D721Med (cell line): ENCODE results near the gene COBL.

Experiments used
- DNase-seq: peaks from one replicate; pipeline ENCODE4 v3.0.0; 2011; ENCODE audit warnings: low spot score; ENCODE audit not compliant: insufficient read length
- FAIRE-seq: peaks from 2 replicates; lab custom pipeline; 2011; peaks lifted over from hg19 to GRCh38; lab: Jason Lieb, UNC
- CTCF ChIP-seq: IDR thresholded peaks from 2 replicates; pipeline ENCODE4 v1.5.1; 2012; ENCODE audit warnings: mild to moderate bottlenecking, control low read depth; ENCODE audit not compliant: insufficient read depth; ENCODE audit errors: missing control alignments

COBL gene

DNA sequence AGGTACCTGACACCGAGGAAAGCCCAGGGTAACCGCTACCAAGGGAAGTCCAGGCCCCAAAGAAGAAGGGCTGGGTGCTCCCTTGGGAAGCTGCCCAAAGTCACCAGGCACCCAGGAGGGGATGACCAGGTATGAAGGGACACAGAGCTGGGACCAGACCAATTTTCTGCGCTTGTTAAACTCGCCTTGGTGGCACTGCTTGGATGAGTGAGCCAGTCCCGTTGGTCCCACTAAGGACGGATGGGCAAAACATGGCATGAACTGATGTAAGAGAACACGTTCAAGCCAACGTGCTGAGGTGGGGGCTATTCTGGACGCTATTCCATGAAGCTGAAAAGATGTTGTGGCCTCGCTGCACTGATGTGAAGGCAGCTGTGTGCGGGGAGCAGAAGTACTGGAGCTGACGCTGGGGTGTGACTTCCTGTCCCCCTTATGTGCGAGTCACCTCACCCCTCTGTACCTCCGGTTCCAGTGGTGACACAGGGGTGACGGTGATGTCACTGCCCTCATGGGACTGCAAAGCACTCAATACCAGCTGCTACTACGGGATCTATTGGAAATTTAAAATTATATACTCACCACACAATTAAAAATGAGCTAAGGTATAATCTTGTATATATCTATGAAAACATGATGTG, 73.6 kb downstream of the COBL start:
- TF ChIP-seq CTCF: no peak
- FAIRE-seq: no peak
- DNase-seq: no peak

- no peak for FAIRE-seq
- no peak for DNase-seq
- TF ChIP-seq CTCF: no peak
Observed at GRCh38 chr7:51242007-51242691, 74.5 kb downstream of the COBL start.

GRCh38 chr7:51240868-51241267, 75.7 kb downstream of the COBL start:
- TF ChIP-seq CTCF: no peak
- no peak for FAIRE-seq

DNA sequence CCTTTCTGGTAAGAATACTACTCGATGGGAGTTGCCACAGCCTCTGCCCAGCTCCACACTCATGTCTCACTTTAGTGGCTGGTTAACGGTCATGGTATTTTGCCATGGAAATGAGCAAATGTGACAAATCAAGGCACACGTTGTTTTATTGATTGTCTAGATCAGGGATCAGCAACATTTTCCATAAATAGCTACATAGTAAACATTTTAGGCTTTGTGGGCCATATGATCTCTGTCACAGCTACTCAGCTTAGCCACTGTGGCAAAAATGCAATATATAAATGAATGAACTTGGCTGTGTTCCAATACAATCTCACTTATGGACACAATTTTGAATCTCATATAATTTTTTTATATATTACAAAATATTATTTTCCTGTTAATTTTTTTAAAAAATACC, 76.9 kb downstream of the COBL start:
- DNase-seq (no peak), FAIRE-seq (no peak)
- TF ChIP-seq CTCF: no peak

More at GRCh38 chr7:51240868-51241267, 75.7 kb downstream of the COBL start:
- no peak for DNase-seq

GRCh38 chr7:51238981-51239495, 77.6 kb downstream of the COBL start:
- TF ChIP-seq CTCF: no peak
- no peak for FAIRE-seq

DNA sequence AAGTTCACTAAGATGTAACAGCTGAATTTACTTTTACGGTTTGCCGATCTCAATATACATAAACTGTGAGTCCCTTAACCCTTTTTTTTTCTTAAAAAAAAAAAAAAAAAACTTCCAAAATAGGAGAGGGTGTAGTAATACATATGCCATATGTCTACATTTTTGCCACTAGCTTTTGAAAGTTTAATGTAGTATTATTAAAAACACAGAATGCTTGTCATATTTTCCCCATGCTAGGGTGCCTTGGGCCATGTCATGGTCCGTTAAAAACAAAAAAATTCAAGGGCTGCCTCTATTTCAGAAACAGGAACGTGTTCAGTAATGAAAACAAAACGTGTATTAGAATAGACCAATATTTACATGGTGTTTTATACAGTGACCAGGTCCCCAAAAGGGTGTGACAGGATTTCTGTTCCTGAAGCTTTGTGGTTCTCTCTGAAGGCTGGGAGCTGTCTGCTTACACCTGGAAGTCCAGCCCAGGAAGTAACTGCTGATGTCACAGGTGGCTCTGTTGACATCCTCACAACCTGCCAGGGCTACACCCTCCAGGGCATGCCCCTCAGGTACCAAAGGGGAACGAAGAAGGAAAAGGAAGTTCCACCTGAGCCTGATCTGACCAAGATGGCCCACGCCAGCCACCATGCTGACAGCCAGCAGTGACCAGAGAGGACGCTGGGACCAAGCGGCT, 79.0 kb downstream of the COBL start:
- DNase-seq (no peak), FAIRE-seq (no peak)
- TF ChIP-seq CTCF: no peak

More at GRCh38 chr7:51238981-51239495, 77.6 kb downstream of the COBL start:
- DNase-seq: no peak
